ENCODE results near the gene HEATR3. TPM values are rescaled to one million over a fixed set of nuclear protein-coding genes. Genes with fewer than 3 reads are reported as not detected.

The HEATR3 gene
- total and polyA plus RNA-seq, 2 of the 13 experiments (the other 11 are each of a cell fraction or from before 2014, with no cell fraction given): 22.4 to 52.4 TPM

- peak; percentile 33; the same call in 1 of the 2 replicates for TF ChIP-seq IRX3 (CRISPR knock-in tag; IDR thresholded peaks at IDR 0.05; ENCODE audit: borderline replicate concordance, low read depth)
- TF ChIP-seq ZNF7 (CRISPR knock-in tag; IDR thresholded peaks at IDR 0.05): no peak
- no peak for TF ChIP-seq ZNF275 (CRISPR knock-in tag; IDR thresholded peaks at IDR 0.05; ENCODE audit: borderline replicate concordance)
- peak; percentile 80; the same call in 1 of the 2 replicates for TF ChIP-seq SNAI1 (CRISPR knock-in tag; IDR thresholded peaks at IDR 0.05; ENCODE audit: borderline replicate concordance)
- no peak; the same call in 1 of the 2 replicates for TF ChIP-seq PHF20 (CRISPR knock-in tag; IDR thresholded peaks at IDR 0.05)
- peak; percentile 98 for TF ChIP-seq ZNF468 (CRISPR knock-in tag; IDR thresholded peaks at IDR 0.05)
- TF ChIP-seq NR3C1 (CRISPR knock-in tag; IDR thresholded peaks at IDR 0.05): 0 out of 2 replicates have a peak, but pooled peaks have one; percentile 56
- no peak for TF ChIP-seq MIER3 (CRISPR knock-in tag; IDR thresholded peaks at IDR 0.05; ENCODE audit: borderline replicate concordance)
- TF ChIP-seq SMARCE1 (IDR thresholded peaks at IDR 0.05; ENCODE audit: borderline replicate concordance): no peak
- peak; percentile 81 for TF ChIP-seq ZBTB43 (CRISPR knock-in tag; conservative IDR thresholded peaks at IDR 0.05)
- TF ChIP-seq ZHX2 (IDR thresholded peaks at IDR 0.05; ENCODE audit: low read depth): no peak
- TF ChIP-seq ZHX2 (CRISPR knock-in tag; IDR thresholded peaks at IDR 0.05; ENCODE audit: borderline replicate concordance): 0 out of 2 replicates have a peak, but pooled peaks have one; percentile 41
- peak; percentile 78 for TF ChIP-seq POLR2G (IDR thresholded peaks at IDR 0.05; ENCODE audit: low read depth, low read length)
- no peak for TF ChIP-seq GTF2F1 (IDR thresholded peaks at IDR 0.05; ENCODE audit: low read length)
- no peak for TF ChIP-seq AKNA (CRISPR knock-in tag; IDR thresholded peaks at IDR 0.05; ENCODE audit: borderline replicate concordance)
Observed at GRCh38 chr16:50065624-50066481, at the start of gene HEATR3 (continued).

All from HepG2 (cell line).